Erythroblast (primary cell): ENCODE results near the gene WDFY3.

ENCODE experiments used
- GATA1 ChIP-seq: IDR thresholded peaks from 2 replicates; pipeline ENCODE4 v1.6.1; 2011; ENCODE audit warnings: low read depth, mild to moderate bottlenecking, control low read depth, low read length, moderate library complexity
- POLR2A ChIP-seq: IDR thresholded peaks from 2 replicates; pipeline ENCODE4 v1.6.1; 2011; ENCODE audit warnings: mild to moderate bottlenecking, low read length

- no peak for TF ChIP-seq POLR2A
- TF ChIP-seq GATA1, result no peak
Observed at GRCh38 chr4:84722720-84723119, 243.8 kb downstream of the WDFY3 start.
